Mesodermal cell (in vitro differentiated cells): ENCODE measurements around the gene COPG1. TPM values are rescaled to one million over a fixed set of nuclear protein-coding genes. Genes with fewer than 3 reads are reported as not detected.
"Not testable (repeated sequence)": the region's sequence is repeated elsewhere in the genome, so short reads cannot be mapped to it uniquely, and the experiment has no call there.

Source experiments
- H3K27ac ChIP-seq: 2 replicates; pipeline ENCODE4 v1.7.0; 2013; ENCODE audit warnings: mild to moderate bottlenecking, low read depth, low read length, moderate library complexity; ENCODE audit not compliant: severe bottlenecking
- H3K36me3 ChIP-seq: 2 replicates; pipeline ENCODE4 v1.7.1; 2013; ENCODE audit warnings: mild to moderate bottlenecking, low read length, moderate library complexity; ENCODE audit not compliant: control insufficient read depth, insufficient read depth
- H3K4me1 ChIP-seq: one replicate; pipeline ENCODE4 v1.7.1; 2013; ENCODE audit warnings: mild to moderate bottlenecking, low read length; ENCODE audit not compliant: insufficient read depth, control insufficient read depth, poor library complexity, severe bottlenecking
- H3K4me3 ChIP-seq: 2 replicates; pipeline ENCODE4 v1.7.0; 2013; ENCODE audit warnings: low read length, control low read depth, mild to moderate bottlenecking; ENCODE audit not compliant: insufficient read depth, poor library complexity, severe bottlenecking; ENCODE audit errors: extremely low read depth
- H3K9me3 ChIP-seq: 2 replicates; pipeline ENCODE4 v1.7.1; 2013; ENCODE audit warnings: mild to moderate bottlenecking, low read length, moderate library complexity; ENCODE audit not compliant: control insufficient read depth
- WGBS, 2 experiments: methylation state at CpG; one replicate each; pipeline ENCODE4 v1.1.5; 2013; ENCODE audit warnings: missing lambda C conversion rate in 2 of 2; ENCODE audit not compliant: insufficient coverage in 2 of 2; 5-methylcytosine and 5-hydroxymethylcytosine counted together
- polyA plus RNA-seq, 2 experiments: library from polyadenylated mRNA; stranded (reverse); fragments of 50-300 nt; gene quantifications; one replicate each; pipeline ENCODE4 v1.2.3, GENCODE V29; 2013

Gene COPG1
- 184 TPM for polyA plus RNA-seq (2013, experiment 1 of 2)
- 161 TPM for polyA plus RNA-seq (2013, experiment 2 of 2)

- H3K9me3 ChIP-seq = no peaks in the 10 kb centered on the region
- H3K4me3 ChIP-seq = peak within 1 kb of the TSS; percentile 89
- 0 to 1% methylated on average over 29 to 40 of the region's 48 CpGs for WGBS, 2 experiments
- peaks cover 36% of the 10 kb centered on the region for H3K36me3 ChIP-seq
- H3K27ac ChIP-seq = peak within 1 kb of the TSS; percentile 95
- peaks cover 15% of the 10 kb centered on the region for H3K4me1 ChIP-seq
Measured at GRCh38 chr3:129249284-129250065, at the start of gene COPG1. TSS of gene COPG1 (plus strand) at chr3:129249606. CDS start at chr3:129249710, 104 bp downstream.

- Histone ChIP-seq H3K36me3 (no peaks in the 10 kb centered on the region), H3K27ac (no peak overlapping the region), H3K4me3 (no peak overlapping the region), H3K4me1 (no peaks in the 10 kb centered on the region), H3K9me3 (no peaks in the 10 kb centered on the region)
- no CpG with 5 or more reads among the region's 2 CpGs for WGBS, 2 experiments
Measured at GRCh38 chr3:129204473-129204872, 44.9 kb upstream of the COPG1 start.

GRCh38 chr3:129205109-129205832, 44.1 kb upstream of the COPG1 start:
- H3K27ac ChIP-seq = no peak overlapping the region
- no peaks in the 10 kb centered on the region for H3K9me3 ChIP-seq
- H3K4me3 ChIP-seq = no peak overlapping the region
- no peaks in the 10 kb centered on the region for H3K4me1 ChIP-seq
- H3K36me3 ChIP-seq = no peaks in the 10 kb centered on the region
- WGBS, 2 experiments = 87 to 89% methylated on average over 6 of the region's 8 CpGs

- no peak overlapping the region for H3K27ac ChIP-seq
- H3K36me3 ChIP-seq = no peaks in the 10 kb centered on the region
- WGBS, 2 experiments = 90 to 93% methylated on average over 2 of the region's 4 CpGs
- H3K4me3 ChIP-seq = no peak overlapping the region
- no peaks in the 10 kb centered on the region for H3K9me3 ChIP-seq
- H3K4me1 ChIP-seq = no peaks in the 10 kb centered on the region
Measured at GRCh38 chr3:129207479-129207878, 41.9 kb upstream of the COPG1 start.

- no peaks in the 10 kb centered on the region for H3K36me3 ChIP-seq
- no peaks in the 10 kb centered on the region for H3K4me1 ChIP-seq
- H3K9me3 ChIP-seq = no peaks in the 10 kb centered on the region
- H3K27ac ChIP-seq = no peak overlapping the region
- H3K4me3 ChIP-seq = no peak overlapping the region
- 86% methylated on average over 1 of the region's 1 CpG for WGBS, 2 experiments
Measured at GRCh38 chr3:129211345-129211744, 38.1 kb upstream of the COPG1 start.

GRCh38 chr3:129211772-129212171, 37.6 kb upstream of the COPG1 start:
- Histone ChIP-seq H3K36me3 (no peaks in the 10 kb centered on the region), H3K27ac (no peak overlapping the region), H3K4me1 (no peaks in the 10 kb centered on the region), H3K4me3 (no peak overlapping the region), H3K9me3 (no peaks in the 10 kb centered on the region)
- 88 to 89% methylated on average over 4 to 6 of the region's 6 CpGs for WGBS, 2 experiments

- Histone ChIP-seq H3K36me3 (no peaks in the 10 kb centered on the region), H3K4me1 (no peaks in the 10 kb centered on the region), H3K27ac (no peak overlapping the region), H3K9me3 (no peaks in the 10 kb centered on the region), H3K4me3 (no peak overlapping the region)
- WGBS, 2 experiments = 100% methylated on average over 1 to 3 of the region's 5 CpGs
Measured at GRCh38 chr3:129213238-129213637, 36.2 kb upstream of the COPG1 start.

GRCh38 chr3:129218742-129219141, 30.7 kb upstream of the COPG1 start:
- no peaks in the 10 kb centered on the region for H3K4me1 ChIP-seq
- no peak overlapping the region for H3K4me3 ChIP-seq
- H3K27ac ChIP-seq = no peak overlapping the region
- WGBS, 2 experiments = 83% methylated on average over 2 of the region's 2 CpGs; no CpG with 5 or more reads in 1 of the 2 experiments
- no peaks in the 10 kb centered on the region for H3K9me3 ChIP-seq
- no peaks in the 10 kb centered on the region for H3K36me3 ChIP-seq

GRCh38 chr3:129224387-129224786, 25.0 kb upstream of the COPG1 start:
- H3K9me3 ChIP-seq, H3K4me3 ChIP-seq, H3K4me1 ChIP-seq, H3K27ac ChIP-seq, H3K36me3 ChIP-seq: not testable (repeated sequence)
- WGBS, 2 experiments = no CpG with 5 or more reads among the region's 1 CpG

GRCh38 chr3:129224984-129225393, 24.4 kb upstream of the COPG1 start:
- Histone ChIP-seq H3K9me3 (no peaks in the 10 kb centered on the region), H3K4me1 (peaks cover 12% of the 10 kb centered on the region), H3K27ac (no peak overlapping the region), H3K36me3 (no peaks in the 10 kb centered on the region), H3K4me3 (no peak overlapping the region)
- WGBS, 2 experiments = 78 to 80% methylated on average over 8 of the region's 9 CpGs

- H3K4me1 ChIP-seq = peaks cover 12% of the 10 kb centered on the region
- WGBS, 2 experiments = 89 to 94% methylated on average over 3 to 6 of the region's 6 CpGs
- no peak overlapping the region for H3K27ac ChIP-seq
- H3K4me3 ChIP-seq = no peak overlapping the region
- H3K9me3 ChIP-seq = no peaks in the 10 kb centered on the region
- no peaks in the 10 kb centered on the region for H3K36me3 ChIP-seq
Measured at GRCh38 chr3:129226374-129226773, 23.0 kb upstream of the COPG1 start.
